ENCODE measurements around the gene LIPE.

GRCh38 chr19:42368360-42368759 lies 58.8 kb downstream of the LIPE start:
- TF ChIP-seq CTCF (conservative IDR thresholded peaks at IDR 0.05; ENCODE audit: low read length) = no peak
- TF ChIP-seq EZH2phosphoT487 (IDR thresholded peaks at IDR 0.05; ENCODE audit: borderline replicate concordance) = no peak
